NOMO-1 treated with dmso at 0.1 percent for 144 hours (cell line): ENCODE results near the gene UCHL1.
"Not testable (repeated sequence)": the region's sequence is repeated elsewhere in the genome, so short reads cannot be mapped to it uniquely, and the experiment has no call there.

Experiments
- DNase-seq: peaks from one replicate; lab custom pipeline; 2025; ENCODE audit not compliant: unreplicated experiment; lab: John Stamatoyannopoulos, UW

UCHL1 gene

GRCh38 chr4:41236032-41236431 is 20.7 kb upstream of the UCHL1 start:
- no peak for DNase-seq

GRCh38 chr4:41236508-41236907 is 20.2 kb upstream of the UCHL1 start:
- DNase-seq: no peak

GRCh38 chr4:41241919-41242318 is 14.8 kb upstream of the UCHL1 start:
- DNase-seq: no peak

GRCh38 chr4:41245983-41246382 is 10.7 kb upstream of the UCHL1 start:
- no peak for DNase-seq

GRCh38 chr4:41256131-41256739 is 493 bp upstream of the UCHL1 start:
- no peak for DNase-seq

- DNase-seq: no peak
These were observed 651 bp downstream of the UCHL1 start for GRCh38 chr4:41257257-41257901.

GRCh38 chr4:41257906-41258305 is 1.2 kb downstream of the UCHL1 start:
- DNase-seq: no peak

GRCh38 chr4:41258783-41259182 is 2.1 kb downstream of the UCHL1 start:
- no peak for DNase-seq

GRCh38 chr4:41260116-41260733 is 3.5 kb downstream of the UCHL1 start:
- no peak for DNase-seq

GRCh38 chr4:41262198-41262597 is 5.5 kb downstream of the UCHL1 start:
- DNase-seq: no peak

GRCh38 chr4:41264212-41264611 is 7.5 kb downstream of the UCHL1 start:
- DNase-seq: no peak

- no peak for DNase-seq
These were observed 11.3 kb downstream of the UCHL1 start for GRCh38 chr4:41267997-41268396.

GRCh38 chr4:41268721-41269517 is 12.2 kb downstream of the UCHL1 start:
- no peak for DNase-seq

- no peak for DNase-seq
These were observed 13.0 kb downstream of the UCHL1 start for GRCh38 chr4:41269682-41270081.

GRCh38 chr4:41275931-41276330 is 19.2 kb downstream of the UCHL1 start:
- not testable (repeated sequence) for DNase-seq

- no peak for DNase-seq
These were observed 23.3 kb downstream of the UCHL1 start for GRCh38 chr4:41280010-41280409.

- DNase-seq: peak; percentile 12
These were observed 24.4 kb downstream of the UCHL1 start for GRCh38 chr4:41281038-41281634.

GRCh38 chr4:41282366-41282765 is 25.6 kb downstream of the UCHL1 start:
- no peak for DNase-seq

- DNase-seq: no peak
These were observed 28.6 kb downstream of the UCHL1 start for GRCh38 chr4:41285202-41285863.

GRCh38 chr4:41285864-41286235 is 29.1 kb downstream of the UCHL1 start:
- no peak for DNase-seq

- DNase-seq: no peak
These were observed 30.3 kb downstream of the UCHL1 start for GRCh38 chr4:41287005-41287404.
